ENCODE measurements around the gene NR2E1.

NR2E1 gene

GRCh38 chr6:108236791-108237190, 71.0 kb downstream of the NR2E1 start:
- TF ChIP-seq, protein P1, sequence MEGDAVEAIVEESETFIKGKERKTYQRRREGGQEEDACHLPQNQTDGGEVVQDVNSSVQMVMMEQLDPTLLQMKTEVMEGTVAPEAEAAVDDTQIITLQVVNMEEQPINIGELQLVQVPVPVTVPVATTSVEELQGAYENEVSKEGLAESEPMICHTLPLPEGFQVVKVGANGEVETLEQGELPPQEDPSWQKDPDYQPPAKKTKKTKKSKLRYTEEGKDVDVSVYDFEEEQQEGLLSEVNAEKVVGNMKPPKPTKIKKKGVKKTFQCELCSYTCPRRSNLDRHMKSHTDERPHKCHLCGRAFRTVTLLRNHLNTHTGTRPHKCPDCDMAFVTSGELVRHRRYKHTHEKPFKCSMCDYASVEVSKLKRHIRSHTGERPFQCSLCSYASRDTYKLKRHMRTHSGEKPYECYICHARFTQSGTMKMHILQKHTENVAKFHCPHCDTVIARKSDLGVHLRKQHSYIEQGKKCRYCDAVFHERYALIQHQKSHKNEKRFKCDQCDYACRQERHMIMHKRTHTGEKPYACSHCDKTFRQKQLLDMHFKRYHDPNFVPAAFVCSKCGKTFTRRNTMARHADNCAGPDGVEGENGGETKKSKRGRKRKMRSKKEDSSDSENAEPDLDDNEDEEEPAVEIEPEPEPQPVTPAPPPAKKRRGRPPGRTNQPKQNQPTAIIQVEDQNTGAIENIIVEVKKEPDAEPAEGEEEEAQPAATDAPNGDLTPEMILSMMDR (IDR thresholded peaks at IDR 0.05; ENCODE audit: poor library complexity, severe bottlenecking) = no peak
- H3K9me3 ChIP-seq (ENCODE audit: severe bottlenecking) = no peaks in the 10 kb centered on the region
- no peak for ATAC-seq (ENCODE audit: low read depth)
- no peaks in the 10 kb centered on the region for H3K4me1 ChIP-seq (ENCODE audit: insufficient read depth, poor library complexity, severe bottlenecking)
- no peaks in the 10 kb centered on the region for H3K27me3 ChIP-seq (ENCODE audit: insufficient read depth, poor library complexity, severe bottlenecking)
- H3K36me3 ChIP-seq (ENCODE audit: low read depth) = peaks cover 16% of the 10 kb centered on the region; the same call in 1 of the 2 replicates
- H3K4me3 ChIP-seq (ENCODE audit: severe bottlenecking) = no peak overlapping the region
- H3K27ac ChIP-seq (ENCODE audit: poor library complexity, severe bottlenecking) = no peak overlapping the region
- DNase-seq (ENCODE audit: low spot score) = no peak

DNA sequence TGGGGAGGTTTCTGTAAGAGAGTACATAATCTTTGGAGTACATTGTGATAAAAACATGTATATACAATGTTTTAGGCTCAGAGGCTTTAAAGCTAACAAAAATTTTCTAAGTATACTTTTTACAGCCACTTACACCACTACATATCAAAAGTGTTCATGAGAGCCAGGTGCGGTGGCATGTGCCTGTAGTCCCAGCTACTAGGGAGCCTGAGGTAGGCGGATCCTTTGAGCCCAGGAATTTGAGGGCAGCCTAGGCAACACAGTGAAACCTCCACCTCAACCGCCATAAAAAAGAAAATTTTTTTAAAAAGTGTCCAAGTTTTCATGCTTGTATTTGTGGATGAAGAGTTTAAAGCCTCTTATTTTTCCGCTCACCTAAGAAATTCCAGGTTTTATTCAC, 72.5 kb downstream of the NR2E1 start:
- DNase-seq (ENCODE audit: low spot score) (no peak), ATAC-seq (ENCODE audit: low read depth) (no peak)
- H3K36me3 ChIP-seq (ENCODE audit: low read depth) = peaks cover 21% of the 10 kb centered on the region; the same call in 1 of the 2 replicates
- H3K27me3 ChIP-seq (ENCODE audit: insufficient read depth, poor library complexity, severe bottlenecking) = no peaks in the 10 kb centered on the region
- H3K27ac ChIP-seq (ENCODE audit: poor library complexity, severe bottlenecking) = no peak overlapping the region
- TF ChIP-seq, protein P1 (IDR thresholded peaks at IDR 0.05; ENCODE audit: poor library complexity, severe bottlenecking) = no peak
- H3K4me3 ChIP-seq (ENCODE audit: severe bottlenecking) = no peak overlapping the region
- H3K9me3 ChIP-seq (ENCODE audit: severe bottlenecking) = no peaks in the 10 kb centered on the region
- H3K4me1 ChIP-seq (ENCODE audit: insufficient read depth, poor library complexity, severe bottlenecking) = no peaks in the 10 kb centered on the region
